Measurements from ENCODE around the gene COMMD10.

DNA sequence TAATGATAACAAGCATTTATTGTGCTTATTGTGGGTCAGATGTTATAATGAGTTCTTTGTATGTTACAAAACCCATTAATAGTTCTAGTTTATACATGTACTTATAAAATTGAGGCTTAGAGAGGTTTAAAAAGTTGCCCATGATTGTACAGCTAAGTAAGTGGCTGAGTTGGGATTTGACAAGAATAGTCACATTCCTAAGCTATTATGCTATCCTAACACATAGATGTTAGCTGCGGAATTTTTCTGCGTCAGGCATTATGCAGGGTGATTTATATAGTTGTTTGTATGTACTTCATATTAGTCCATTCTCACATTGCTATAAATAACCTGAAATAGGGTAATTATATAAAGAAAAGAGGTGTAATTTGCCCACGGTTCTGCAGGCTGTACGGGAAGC, 12.5 kb downstream of the COMMD10 start:
- TF ChIP-seq, protein P1, sequence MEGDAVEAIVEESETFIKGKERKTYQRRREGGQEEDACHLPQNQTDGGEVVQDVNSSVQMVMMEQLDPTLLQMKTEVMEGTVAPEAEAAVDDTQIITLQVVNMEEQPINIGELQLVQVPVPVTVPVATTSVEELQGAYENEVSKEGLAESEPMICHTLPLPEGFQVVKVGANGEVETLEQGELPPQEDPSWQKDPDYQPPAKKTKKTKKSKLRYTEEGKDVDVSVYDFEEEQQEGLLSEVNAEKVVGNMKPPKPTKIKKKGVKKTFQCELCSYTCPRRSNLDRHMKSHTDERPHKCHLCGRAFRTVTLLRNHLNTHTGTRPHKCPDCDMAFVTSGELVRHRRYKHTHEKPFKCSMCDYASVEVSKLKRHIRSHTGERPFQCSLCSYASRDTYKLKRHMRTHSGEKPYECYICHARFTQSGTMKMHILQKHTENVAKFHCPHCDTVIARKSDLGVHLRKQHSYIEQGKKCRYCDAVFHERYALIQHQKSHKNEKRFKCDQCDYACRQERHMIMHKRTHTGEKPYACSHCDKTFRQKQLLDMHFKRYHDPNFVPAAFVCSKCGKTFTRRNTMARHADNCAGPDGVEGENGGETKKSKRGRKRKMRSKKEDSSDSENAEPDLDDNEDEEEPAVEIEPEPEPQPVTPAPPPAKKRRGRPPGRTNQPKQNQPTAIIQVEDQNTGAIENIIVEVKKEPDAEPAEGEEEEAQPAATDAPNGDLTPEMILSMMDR (IDR thresholded peaks at IDR 0.05): no peak
- no peak for TF ChIP-seq POLR2AphosphoS5 (IDR thresholded peaks at IDR 0.05)
- no peak for TF ChIP-seq EP300 (IDR thresholded peaks at IDR 0.05)
